GM18517 (cell line): ENCODE measurements around the gene EMX1.

Experiments
- ATAC-seq: cut with Tn5 transposase; IDR thresholded peaks from one replicate; pipeline ENCODE4 v1.9.1; 2021; ENCODE audit warnings: mild to moderate bottlenecking, moderate library complexity; ENCODE audit not compliant: unreplicated experiment

Gene EMX1

GRCh38 chr2:72956050-72956395 lies 38.7 kb downstream of the EMX1 start:
- ATAC-seq, result no peak

GRCh38 chr2:72956936-72957335 lies 39.6 kb downstream of the EMX1 start:
- ATAC-seq, result no peak

GRCh38 chr2:72958542-72959385 lies 41.4 kb downstream of the EMX1 start:
- ATAC-seq, result no peak

- no peak for ATAC-seq
Measured at GRCh38 chr2:72959554-72959953, 42.2 kb downstream of the EMX1 start.

GRCh38 chr2:72959995-72960981 lies 43.0 kb downstream of the EMX1 start:
- ATAC-seq, result no peak

- no peak for ATAC-seq
Measured at GRCh38 chr2:72961036-72961720, 43.9 kb downstream of the EMX1 start.

- ATAC-seq, result no peak
Measured at GRCh38 chr2:72961853-72962468, 44.6 kb downstream of the EMX1 start.

- no peak for ATAC-seq
Measured at GRCh38 chr2:72962911-72963310, 45.6 kb downstream of the EMX1 start.

GRCh38 chr2:72963423-72964145 lies 46.3 kb downstream of the EMX1 start:
- ATAC-seq, result no peak

GRCh38 chr2:72964146-72964525 lies 46.8 kb downstream of the EMX1 start:
- no peak for ATAC-seq

GRCh38 chr2:72965016-72965415 lies 47.7 kb downstream of the EMX1 start:
- no peak for ATAC-seq

GRCh38 chr2:72965770-72966450 lies 48.6 kb downstream of the EMX1 start:
- no peak for ATAC-seq

GRCh38 chr2:72968286-72968685 lies 51.0 kb downstream of the EMX1 start:
- ATAC-seq, result no peak

GRCh38 chr2:72969706-72970105 lies 52.4 kb downstream of the EMX1 start:
- no peak for ATAC-seq

GRCh38 chr2:72971036-72971435 lies 53.7 kb downstream of the EMX1 start:
- no peak for ATAC-seq

- no peak for ATAC-seq
Measured at GRCh38 chr2:72972352-72973136, 55.2 kb downstream of the EMX1 start.

- ATAC-seq, result no peak
Measured at GRCh38 chr2:72973137-72973535, 55.8 kb downstream of the EMX1 start.

- ATAC-seq, result no peak
Measured at GRCh38 chr2:72973566-72974435, 56.5 kb downstream of the EMX1 start.
